GM21423 (cell line): Measurements from ENCODE around the gene GPR176.
"Not testable (repeated sequence)": the region's sequence is repeated elsewhere in the genome, so short reads cannot be mapped to it uniquely, and the experiment has no call there.

Experiments
- ATAC-seq: cut with Tn5 transposase; IDR thresholded peaks from one replicate; pipeline ENCODE4 v1.9.1; 2021; ENCODE audit warnings: mild to moderate bottlenecking, moderate library complexity; ENCODE audit not compliant: unreplicated experiment

The GPR176 gene

GRCh38 chr15:39893051-39893450, 27.0 kb downstream of the GPR176 start:
- ATAC-seq, result not testable (repeated sequence)

GRCh38 chr15:39892418-39892817, 27.6 kb downstream of the GPR176 start:
- ATAC-seq, result no peak

GRCh38 chr15:39890621-39891020, 29.4 kb downstream of the GPR176 start:
- ATAC-seq, result no peak

- ATAC-seq, result no peak
Observed at GRCh38 chr15:39889601-39890000, 30.5 kb downstream of the GPR176 start.

DNA sequence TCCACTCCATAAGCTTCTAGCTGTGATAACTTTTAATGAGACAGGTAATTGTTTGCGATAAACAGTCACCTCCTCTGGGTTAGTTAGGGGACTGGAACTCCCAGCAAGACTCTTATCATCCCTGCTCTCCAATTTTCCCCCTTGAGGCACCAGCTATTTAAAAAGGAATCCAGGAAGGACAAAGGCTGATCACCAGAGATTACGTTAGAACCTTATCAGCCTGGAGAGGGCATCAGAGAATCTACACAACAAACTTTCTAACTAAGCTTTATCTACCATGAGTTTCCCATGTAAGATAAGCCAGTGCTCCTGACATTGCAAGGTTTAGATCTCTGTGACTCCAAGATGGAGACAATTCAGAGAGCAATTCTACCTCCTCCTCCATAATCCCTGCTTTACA, 31.3 kb downstream of the GPR176 start:
- no peak for ATAC-seq

GRCh38 chr15:39888243-39888642, 31.8 kb downstream of the GPR176 start:
- ATAC-seq, result no peak

- no peak for ATAC-seq
Observed at GRCh38 chr15:39887832-39888231, 32.2 kb downstream of the GPR176 start.

GRCh38 chr15:39887211-39887610, 32.9 kb downstream of the GPR176 start:
- no peak for ATAC-seq

- no peak for ATAC-seq
Observed at GRCh38 chr15:39886418-39886817, 33.6 kb downstream of the GPR176 start.

- no peak for ATAC-seq
Observed at GRCh38 chr15:39885099-39885777, 34.8 kb downstream of the GPR176 start.

DNA sequence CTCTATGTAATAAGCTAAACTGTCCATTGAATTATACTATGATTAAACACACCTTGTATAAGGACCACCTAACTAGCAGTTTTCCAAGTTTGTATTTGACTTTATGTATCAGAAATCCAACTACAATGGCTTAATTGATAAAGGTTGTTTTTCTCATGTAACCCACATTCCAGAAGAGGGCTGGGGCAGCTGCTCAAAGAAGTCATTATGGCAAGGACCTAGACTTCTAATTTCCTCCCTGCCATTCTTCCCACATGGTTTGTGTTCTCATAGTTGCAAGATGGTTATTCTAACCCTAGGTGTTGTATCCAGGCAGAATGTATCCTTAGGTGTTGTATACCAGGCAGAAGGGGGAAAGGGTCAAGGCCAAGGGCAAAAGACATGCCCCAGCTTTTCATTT, 35.7 kb downstream of the GPR176 start:
- no peak for ATAC-seq

DNA sequence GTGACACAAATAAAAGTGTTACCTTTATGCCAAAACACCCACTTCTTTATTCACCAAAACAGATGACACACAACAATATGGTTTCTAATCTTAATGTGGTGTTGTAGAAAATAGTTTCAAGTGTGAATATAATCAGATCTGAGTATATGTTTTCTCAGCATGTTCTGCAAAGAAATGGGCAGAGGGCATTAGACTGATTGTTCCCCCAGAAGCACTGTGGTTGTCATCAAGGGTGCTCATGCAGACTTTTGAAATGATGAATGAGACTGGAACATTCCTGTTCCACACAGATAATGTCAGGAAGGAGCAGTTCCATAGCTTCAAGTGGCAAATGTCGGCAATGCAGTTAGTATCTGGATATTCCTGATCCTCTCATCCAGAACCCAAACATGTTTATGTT, 37.5 kb downstream of the GPR176 start:
- ATAC-seq, result no peak

DNA sequence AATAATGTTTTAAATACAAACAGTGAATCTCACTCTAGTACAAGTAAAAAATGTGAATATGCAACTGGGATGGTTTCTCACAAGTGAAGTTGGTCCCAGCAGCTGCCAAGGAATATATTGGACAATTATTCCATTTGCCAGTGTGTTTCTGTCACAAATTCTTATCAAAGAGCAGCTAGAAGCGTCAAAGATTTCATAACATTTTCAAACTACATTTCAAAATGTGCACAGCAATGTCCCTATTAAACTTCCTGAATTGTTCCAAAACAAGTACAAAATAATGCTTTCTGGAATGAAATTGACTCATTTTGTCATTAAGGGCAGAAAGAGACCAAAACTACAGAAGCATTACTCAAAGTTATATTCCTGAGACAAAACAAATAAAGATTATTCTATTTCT, 38.3 kb downstream of the GPR176 start:
- no peak for ATAC-seq

GRCh38 chr15:39880718-39881387, 39.2 kb downstream of the GPR176 start:
- no peak for ATAC-seq

GRCh38 chr15:39878406-39878785, 41.7 kb downstream of the GPR176 start:
- ATAC-seq, result no peak

DNA sequence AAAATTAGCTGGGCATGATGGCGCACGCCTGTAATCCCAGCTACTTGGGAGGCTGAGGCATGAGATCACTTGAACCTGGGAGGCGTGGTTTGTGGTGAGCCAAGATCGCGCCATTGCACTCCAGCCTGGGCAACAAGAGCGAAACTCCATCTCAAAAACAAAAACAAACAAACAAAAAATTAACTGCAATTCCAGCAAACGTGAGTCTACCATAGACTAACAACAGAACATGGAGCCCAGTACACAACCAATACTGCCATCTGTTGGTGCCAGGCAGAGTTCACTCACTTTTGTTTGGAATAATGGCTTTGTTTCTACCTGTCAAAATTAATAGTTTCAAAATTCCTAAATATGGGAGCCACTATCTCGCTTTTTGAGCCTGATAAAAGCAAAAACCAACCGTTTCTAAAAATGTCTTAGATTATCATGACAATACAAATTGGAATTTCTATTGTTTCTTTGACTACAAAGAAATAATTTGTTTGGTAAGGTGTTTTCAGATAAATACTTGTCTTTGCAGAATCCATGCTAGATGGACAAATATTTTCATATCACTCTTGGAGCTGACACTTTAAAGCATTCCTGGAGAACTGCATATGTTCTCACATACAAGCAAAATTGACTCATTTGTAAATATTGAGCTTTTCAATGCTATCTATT, 45.0 kb downstream of the GPR176 start:
- ATAC-seq, result no peak

DNA sequence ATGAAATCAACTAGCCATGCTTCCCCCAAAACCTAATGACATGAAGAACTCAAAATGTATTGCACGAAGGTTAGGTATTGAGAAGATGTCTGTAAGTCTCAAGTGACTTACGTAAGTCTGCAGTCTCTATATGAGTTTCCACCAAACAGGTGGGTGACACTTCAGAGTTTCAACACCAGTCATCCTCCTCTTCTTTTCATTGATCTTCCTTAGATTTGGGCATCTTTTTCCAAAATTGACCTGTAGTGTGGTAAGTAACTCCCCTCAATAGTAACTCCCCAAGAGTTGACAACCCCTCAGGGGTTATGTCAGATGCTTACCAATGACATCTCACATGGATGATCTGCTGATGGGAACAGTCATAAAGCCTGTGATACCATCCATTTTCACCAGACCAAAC, 46.1 kb downstream of the GPR176 start:
- ATAC-seq, result no peak

DNA sequence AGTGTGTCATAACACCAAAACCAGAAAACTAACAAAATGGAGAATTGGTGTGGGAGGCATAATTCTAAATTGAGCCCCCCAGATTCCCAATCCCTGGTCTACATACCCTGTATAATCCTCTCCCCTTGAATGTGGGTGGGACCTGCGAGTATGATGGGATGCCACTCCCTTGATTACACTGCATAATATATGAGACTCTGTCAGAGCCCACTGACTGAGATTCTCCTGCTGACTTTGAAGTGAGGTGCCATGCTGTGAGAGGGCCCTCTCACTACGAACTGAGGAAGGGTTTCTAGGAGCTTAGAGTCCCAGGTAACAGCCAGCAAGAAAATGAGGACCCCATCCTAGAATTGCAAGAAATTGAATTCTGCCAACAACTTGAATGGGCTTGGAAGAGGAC, 49.5 kb downstream of the GPR176 start:
- ATAC-seq, result no peak

DNA sequence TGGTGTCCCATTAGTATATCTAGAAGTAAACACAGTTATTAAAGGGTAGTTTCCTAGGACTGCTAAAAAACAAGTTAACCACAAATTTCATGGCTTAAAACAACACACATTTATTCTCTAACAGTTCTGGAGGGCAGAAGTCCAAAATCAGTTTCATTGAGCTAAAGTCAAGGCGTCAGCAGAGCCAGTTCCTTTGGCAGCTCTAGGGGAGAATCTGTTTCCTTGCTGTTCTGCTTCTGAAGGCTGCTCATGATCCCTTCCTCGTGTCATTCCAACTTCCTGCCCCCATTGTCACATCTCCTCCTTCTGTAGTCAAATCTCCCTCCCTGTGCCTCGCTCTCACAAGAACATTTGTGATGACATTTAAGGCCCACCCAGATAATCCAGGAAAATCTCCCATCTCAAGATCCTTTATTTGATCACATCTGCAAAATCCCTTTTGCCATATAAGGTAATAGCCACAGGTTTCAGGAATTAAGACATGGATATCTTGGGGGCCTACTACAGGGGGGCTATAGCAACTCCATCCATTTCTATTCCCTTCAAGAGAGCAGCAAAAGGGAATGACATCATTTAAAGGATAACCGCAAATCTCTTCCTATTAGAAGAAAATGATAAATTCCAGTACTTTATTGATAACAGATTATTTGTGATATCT, 50.1 kb downstream of the GPR176 start:
- ATAC-seq, result no peak

- no peak for ATAC-seq
Observed at GRCh38 chr15:39869254-39869653, 50.8 kb downstream of the GPR176 start.

- ATAC-seq, result no peak
Observed at GRCh38 chr15:39868396-39868795, 51.7 kb downstream of the GPR176 start.

GRCh38 chr15:39864116-39864515, 56.0 kb downstream of the GPR176 start:
- no peak for ATAC-seq
